Suppressor macrophage treated with lipopolysaccharide for 1 hour (primary cell): ENCODE results near the gene MAP4K1.

Experiments
- DNase-seq, 3 donors: peaks; one replicate each; pipeline ENCODE4 v3.0.0-alpha.2; 2020 to 2022

The MAP4K1 gene

GRCh38 chr19:38543286-38543806 lies 74.4 kb downstream of the MAP4K1 start:
- no peak for DNase-seq

GRCh38 chr19:38542040-38542439 lies 75.7 kb downstream of the MAP4K1 start:
- no peak for DNase-seq

- DNase-seq, result no peak
Measured at GRCh38 chr19:38539751-38540150, 78.0 kb downstream of the MAP4K1 start.

GRCh38 chr19:38538793-38539528 lies 78.8 kb downstream of the MAP4K1 start:
- DNase-seq, result no peak

- DNase-seq, result no peak
Measured at GRCh38 chr19:38538386-38538785, 79.4 kb downstream of the MAP4K1 start.
